GM12872 (cell line): ENCODE measurements around the gene CASZ1.

Source experiments
- TF ChIP-seq, protein P1 (sequence below): IDR thresholded peaks from 3 replicates; pipeline ENCODE4 v1.5.1; 2011; ENCODE audit warnings: low read depth, mild to moderate bottlenecking, low read length, moderate library complexity; ENCODE audit not compliant: insufficient read depth

Gene CASZ1

DNA sequence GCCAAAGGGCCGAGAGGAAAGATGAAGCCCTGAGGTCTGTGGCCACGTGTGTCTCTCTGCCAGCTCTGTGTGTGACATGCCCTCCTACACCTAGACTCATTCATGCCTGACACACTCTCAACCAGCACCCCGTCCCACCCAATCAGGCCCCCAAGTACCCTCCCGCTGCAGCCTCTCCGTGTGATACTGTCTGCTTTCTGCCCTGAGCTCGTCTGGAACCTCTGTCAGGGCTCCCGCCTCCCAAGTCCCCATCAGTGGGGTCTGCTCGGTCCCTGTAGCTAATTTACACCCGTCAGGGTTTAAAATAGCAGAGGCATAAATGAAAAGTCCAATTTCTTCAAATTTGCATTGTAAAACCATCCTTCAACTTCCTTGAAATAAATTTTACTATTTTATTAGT, 20.7 kb downstream of the CASZ1 start:
- TF ChIP-seq, protein P1, sequence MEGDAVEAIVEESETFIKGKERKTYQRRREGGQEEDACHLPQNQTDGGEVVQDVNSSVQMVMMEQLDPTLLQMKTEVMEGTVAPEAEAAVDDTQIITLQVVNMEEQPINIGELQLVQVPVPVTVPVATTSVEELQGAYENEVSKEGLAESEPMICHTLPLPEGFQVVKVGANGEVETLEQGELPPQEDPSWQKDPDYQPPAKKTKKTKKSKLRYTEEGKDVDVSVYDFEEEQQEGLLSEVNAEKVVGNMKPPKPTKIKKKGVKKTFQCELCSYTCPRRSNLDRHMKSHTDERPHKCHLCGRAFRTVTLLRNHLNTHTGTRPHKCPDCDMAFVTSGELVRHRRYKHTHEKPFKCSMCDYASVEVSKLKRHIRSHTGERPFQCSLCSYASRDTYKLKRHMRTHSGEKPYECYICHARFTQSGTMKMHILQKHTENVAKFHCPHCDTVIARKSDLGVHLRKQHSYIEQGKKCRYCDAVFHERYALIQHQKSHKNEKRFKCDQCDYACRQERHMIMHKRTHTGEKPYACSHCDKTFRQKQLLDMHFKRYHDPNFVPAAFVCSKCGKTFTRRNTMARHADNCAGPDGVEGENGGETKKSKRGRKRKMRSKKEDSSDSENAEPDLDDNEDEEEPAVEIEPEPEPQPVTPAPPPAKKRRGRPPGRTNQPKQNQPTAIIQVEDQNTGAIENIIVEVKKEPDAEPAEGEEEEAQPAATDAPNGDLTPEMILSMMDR: no peak

DNA sequence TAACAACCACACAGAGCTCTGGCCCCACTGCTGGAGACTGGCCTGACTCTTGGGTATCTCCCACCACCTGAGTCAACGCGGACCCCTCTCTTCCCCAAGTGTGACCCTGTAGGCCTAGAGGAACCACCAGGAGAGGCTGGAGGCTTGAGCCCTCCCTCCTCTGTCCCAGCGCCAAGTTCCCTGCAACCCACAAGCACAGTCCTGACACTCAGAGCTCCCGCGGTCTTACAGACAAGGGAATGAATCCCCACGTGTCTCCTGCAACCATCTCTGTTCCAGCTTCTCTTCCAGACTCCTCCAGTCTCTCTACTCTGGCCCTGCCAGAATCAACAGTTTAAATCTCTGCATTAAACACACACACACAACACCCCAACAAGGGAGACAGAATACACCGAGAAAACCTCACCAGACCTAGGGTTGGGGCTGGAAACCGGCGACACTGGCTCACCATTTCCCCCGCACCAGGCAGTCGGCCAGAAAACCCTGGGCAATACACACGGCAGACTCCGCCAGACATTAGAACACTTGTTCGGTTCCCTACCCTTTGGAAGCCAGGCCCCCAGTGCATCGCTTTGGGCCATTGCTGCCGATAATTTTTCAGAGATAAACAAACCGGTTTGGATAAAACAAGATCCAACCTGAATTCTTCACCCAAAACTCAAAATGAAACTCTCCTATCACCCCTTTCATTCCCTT, 21.7 kb downstream of the CASZ1 start:
- TF ChIP-seq, protein P1: no peak

DNA sequence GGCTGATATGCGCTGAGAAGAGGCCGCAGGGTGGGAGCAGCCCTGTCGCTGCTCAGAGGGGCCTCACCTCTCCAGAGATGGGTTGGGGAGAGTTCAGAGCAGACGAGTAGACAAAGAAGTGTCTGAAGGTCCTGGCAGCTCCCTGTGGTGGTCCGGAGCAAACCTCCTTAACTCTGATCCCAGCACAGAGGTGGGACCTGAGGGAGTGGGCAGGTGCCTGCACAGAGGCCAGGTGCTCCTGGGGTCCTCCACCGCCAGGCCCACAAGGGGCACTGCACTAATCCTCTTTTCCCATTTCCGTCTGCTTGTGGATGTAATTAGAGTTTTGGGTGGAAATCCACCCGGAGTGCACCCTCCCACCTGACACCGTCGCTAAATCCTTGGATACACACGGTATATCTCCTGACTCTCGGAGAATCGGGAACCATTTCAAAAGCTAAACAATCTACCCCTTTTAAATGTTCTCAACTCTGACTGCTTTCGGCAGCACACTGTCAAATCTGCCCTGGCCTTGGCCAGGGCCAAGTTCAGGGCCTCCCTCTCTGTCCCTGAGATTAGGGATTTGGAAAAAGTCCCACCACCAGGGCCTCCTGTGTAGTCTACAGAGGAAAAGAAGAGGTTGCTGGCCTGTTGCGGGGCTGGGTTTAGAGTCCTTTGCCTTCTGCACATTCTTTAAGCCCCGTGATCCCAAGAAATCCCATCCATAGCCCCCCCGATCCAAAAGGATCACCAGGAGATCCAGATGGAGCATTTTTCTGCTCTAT, 22.4 kb downstream of the CASZ1 start:
- TF ChIP-seq, protein P1: no peak

DNA sequence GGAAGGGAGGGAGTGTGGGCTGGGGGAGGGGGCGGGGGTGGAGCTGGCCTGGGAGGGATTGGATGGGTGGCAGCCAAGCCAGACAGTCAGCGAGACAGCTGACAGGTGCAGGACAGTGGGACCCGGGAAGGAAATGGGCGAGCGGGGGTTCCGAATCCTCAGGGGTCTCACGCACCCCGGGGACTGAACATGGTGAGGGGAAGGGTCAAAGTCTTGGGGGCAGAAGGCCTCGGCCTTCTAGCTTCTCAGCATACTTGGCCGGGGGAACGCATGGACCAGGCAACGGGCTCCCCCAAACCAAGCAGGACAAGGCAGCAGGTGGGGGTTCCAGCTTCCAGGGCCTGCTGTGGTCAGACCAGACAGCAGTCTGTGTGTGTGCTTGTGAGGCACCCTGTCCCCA, 23.1 kb downstream of the CASZ1 start:
- TF ChIP-seq, protein P1: no peak

DNA sequence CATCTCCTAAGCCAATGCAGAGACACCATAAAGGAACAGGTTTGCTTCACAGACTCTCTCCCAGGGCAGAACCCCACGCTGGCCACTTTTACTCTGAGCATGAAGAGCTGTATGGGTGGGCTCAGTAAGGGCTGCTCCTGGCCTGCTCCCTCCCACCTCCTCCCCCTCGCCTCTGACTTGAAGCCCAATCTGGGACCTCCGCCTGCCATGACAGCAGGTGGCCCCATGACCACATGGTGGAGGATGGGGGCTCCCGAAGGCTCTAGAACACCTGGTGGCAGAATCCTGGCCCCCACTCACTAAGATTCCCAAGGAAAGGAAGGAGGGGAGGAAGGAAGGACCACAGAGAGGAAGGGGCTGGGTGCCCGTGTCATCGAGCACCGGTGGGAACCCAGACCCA, 23.7 kb downstream of the CASZ1 start:
- TF ChIP-seq, protein P1: no peak

DNA sequence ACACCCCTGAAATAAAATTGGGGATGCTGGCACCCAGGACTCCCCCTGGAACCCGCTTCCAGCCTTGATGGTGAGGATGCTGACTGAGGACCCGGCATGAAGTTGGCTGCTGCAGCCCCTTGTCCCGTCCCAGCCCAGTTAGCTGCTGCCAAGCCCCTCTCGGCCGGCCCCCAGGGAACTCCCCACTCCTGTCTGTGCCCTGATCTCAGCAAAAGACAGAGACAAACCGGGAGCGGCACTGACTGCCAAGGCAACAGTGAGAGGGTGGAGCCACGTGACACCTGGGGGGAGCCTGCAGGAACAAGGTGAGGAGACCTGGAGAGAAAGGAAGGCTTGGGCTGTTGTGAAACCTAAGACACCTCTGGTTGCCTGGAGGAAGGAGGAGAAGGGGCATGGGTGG, 24.7 kb downstream of the CASZ1 start:
- TF ChIP-seq, protein P1: no peak

DNA sequence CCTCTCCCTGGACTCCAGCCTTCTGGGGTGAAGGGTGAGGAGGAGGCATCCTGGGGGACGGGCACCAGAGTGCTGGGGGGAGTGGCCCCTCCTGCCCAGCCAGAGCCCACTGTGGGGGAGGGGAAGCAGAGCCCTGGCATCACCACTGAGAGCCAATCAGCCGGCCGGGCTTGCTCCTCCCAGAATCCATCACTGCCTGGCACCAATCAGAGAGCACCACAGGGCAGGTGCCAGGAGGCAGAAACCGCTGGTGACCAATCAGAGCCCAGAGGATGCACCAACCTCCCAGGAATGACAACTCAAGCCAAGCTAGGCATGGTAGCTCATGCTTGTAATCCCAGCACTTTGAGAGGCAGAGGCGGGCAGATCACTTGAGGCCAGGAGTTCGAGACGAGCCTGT, 27.9 kb downstream of the CASZ1 start:
- TF ChIP-seq, protein P1: no peak
